Loucy (cell line): ENCODE measurements around the gene C12orf56.

Experiments
- EZH2phosphoT487 ChIP-seq: fragments of 200-600 bp; IDR thresholded peaks from 2 replicates; pipeline ENCODE4 v1.6.1; 2018; ENCODE audit warnings: antibody characterized with exemption, mild to moderate bottlenecking, moderate library complexity, borderline replicate concordance
- TF ChIP-seq, protein P1 (sequence below): fragments of 200-600 bp; sonication (generic); conservative IDR thresholded peaks from 2 replicates; pipeline ENCODE4 v1.5.1; 2014; ENCODE audit warnings: mild to moderate bottlenecking, antibody characterized with exemption, low read length

DNA sequence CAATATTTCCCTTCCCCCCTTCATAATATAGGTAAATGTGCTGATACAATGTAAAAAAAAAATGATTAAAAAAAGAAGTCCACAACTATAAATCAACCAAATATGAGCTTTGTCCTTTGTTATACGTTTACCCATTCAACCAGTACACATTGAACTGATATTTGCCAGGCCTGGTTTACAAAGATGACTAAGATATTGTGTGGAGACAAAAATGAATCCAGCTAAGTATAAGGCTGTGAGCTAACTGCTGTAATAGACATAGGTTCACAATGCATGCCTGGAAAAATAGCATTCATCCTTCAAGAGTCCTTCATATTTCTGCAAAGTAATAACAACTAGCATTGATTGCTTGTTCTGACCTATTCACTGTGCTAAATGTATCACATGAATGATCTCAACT lies 6.9 kb downstream of the C12orf56 start:
- TF ChIP-seq, protein P1, sequence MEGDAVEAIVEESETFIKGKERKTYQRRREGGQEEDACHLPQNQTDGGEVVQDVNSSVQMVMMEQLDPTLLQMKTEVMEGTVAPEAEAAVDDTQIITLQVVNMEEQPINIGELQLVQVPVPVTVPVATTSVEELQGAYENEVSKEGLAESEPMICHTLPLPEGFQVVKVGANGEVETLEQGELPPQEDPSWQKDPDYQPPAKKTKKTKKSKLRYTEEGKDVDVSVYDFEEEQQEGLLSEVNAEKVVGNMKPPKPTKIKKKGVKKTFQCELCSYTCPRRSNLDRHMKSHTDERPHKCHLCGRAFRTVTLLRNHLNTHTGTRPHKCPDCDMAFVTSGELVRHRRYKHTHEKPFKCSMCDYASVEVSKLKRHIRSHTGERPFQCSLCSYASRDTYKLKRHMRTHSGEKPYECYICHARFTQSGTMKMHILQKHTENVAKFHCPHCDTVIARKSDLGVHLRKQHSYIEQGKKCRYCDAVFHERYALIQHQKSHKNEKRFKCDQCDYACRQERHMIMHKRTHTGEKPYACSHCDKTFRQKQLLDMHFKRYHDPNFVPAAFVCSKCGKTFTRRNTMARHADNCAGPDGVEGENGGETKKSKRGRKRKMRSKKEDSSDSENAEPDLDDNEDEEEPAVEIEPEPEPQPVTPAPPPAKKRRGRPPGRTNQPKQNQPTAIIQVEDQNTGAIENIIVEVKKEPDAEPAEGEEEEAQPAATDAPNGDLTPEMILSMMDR, result no peak
- TF ChIP-seq EZH2phosphoT487, result no peak
